ENCODE results near the gene GFI1B.

DNA sequence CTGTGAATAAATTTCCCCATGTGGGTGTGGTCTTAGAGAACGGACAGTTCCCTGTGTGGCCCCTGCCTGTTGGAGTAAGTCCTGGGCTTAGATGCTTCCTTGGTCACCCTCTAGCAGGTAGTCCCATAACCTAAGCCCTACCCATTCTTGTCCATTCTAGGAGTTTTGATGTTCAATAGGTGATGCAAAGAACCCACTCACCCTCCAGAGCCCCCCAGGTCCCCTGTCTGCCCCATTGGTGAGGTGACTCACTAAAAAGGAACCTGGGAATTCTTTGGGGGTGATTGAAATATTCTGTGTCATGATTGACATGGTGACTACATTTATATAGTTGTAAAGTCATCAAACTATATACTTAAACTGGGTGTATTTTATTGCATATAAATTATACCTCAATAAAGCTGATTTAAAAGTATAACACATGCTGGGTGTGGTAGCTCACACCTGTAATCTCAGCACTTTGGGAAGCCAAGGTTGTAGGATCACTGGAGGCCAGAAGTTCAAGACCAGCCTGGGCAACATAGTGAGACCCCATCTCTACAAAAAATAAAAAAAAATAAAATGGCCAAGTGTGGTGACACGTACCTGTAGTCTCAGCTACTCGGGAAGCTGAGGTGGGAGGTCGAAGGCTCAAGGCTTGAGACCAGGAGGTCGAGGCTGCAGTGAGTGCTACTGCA lies 31.6 kb downstream of the GFI1B start:
- TF ChIP-seq, protein P1, sequence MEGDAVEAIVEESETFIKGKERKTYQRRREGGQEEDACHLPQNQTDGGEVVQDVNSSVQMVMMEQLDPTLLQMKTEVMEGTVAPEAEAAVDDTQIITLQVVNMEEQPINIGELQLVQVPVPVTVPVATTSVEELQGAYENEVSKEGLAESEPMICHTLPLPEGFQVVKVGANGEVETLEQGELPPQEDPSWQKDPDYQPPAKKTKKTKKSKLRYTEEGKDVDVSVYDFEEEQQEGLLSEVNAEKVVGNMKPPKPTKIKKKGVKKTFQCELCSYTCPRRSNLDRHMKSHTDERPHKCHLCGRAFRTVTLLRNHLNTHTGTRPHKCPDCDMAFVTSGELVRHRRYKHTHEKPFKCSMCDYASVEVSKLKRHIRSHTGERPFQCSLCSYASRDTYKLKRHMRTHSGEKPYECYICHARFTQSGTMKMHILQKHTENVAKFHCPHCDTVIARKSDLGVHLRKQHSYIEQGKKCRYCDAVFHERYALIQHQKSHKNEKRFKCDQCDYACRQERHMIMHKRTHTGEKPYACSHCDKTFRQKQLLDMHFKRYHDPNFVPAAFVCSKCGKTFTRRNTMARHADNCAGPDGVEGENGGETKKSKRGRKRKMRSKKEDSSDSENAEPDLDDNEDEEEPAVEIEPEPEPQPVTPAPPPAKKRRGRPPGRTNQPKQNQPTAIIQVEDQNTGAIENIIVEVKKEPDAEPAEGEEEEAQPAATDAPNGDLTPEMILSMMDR (IDR thresholded peaks at IDR 0.05; ENCODE audit: poor library complexity) = no peak
- TF ChIP-seq EZH2 (IDR thresholded peaks at IDR 0.05; ENCODE audit: borderline replicate concordance) (no peak), EZH2phosphoT487 (IDR thresholded peaks at IDR 0.05; ENCODE audit: low read depth, severe bottlenecking, unreplicated experiment) (no peak)

All from hepatocyte (in vitro differentiated cells).